Fibroblast of lung (primary cell): ENCODE measurements around the gene GRAP. TPM values are rescaled to one million over a fixed set of nuclear protein-coding genes. Genes with fewer than 3 reads are reported as not detected.

ENCODE experiments used
- DNase-seq, 2 donors: peaks; one replicate each; pipeline versions ENCODE4 v3.0.0 to v3.0.0-alpha.2; 2010; ENCODE audit warnings: low read depth in 2 of 2
- H2AFZ ChIP-seq: 2 replicates; pipeline ENCODE4 v1.5.1; 2012; ENCODE audit warnings: low read length, control low read depth, inconsistent platforms
- H3K27ac ChIP-seq: 2 replicates; pipeline ENCODE4 v1.5.1; 2011; ENCODE audit warnings: low read length, control low read depth; ENCODE audit not compliant: insufficient read depth
- H3K27me3 ChIP-seq: 2 replicates; pipeline ENCODE4 v1.5.1; 2011; ENCODE audit warnings: mild to moderate bottlenecking, low read length; ENCODE audit not compliant: control insufficient read depth, insufficient read depth
- H3K36me3 ChIP-seq: 2 replicates; pipeline ENCODE4 v1.5.1; 2011; ENCODE audit warnings: low read length; ENCODE audit not compliant: control insufficient read depth, insufficient read depth
- H3K4me1 ChIP-seq: 2 replicates; pipeline ENCODE4 v1.5.1; 2011; ENCODE audit warnings: low read length; ENCODE audit not compliant: control insufficient read depth, insufficient read depth; ENCODE audit errors: extremely low read depth
- H3K4me2 ChIP-seq: 2 replicates; pipeline ENCODE4 v1.5.1; 2011; ENCODE audit warnings: low read length, control low read depth; ENCODE audit not compliant: insufficient read depth; ENCODE audit errors: extremely low read depth
- H3K4me3 ChIP-seq, 4 experiments: fragments of 200-600 bp in 1 of 4; sonication (generic) in 1 of 4; replicated peaks in 1 of 4; 2 replicates each; pipeline ENCODE4 v1.5.1; 2011 to 2016; ENCODE audit warnings: low read length in 4 of 4, low read depth in 3 of 4, mild to moderate bottlenecking in 3 of 4, control low read depth in 2 of 4, inconsistent platforms in 1 of 4, mixed read lengths in 1 of 4; ENCODE audit not compliant: insufficient read depth in 1 of 4; ENCODE audit errors: control extremely low read depth in 1 of 4
- H3K79me2 ChIP-seq: 2 replicates; pipeline ENCODE4 v1.5.1; 2012; ENCODE audit warnings: mild to moderate bottlenecking, low read length, inconsistent platforms; ENCODE audit not compliant: control insufficient read depth, insufficient read depth
- H3K9ac ChIP-seq: 2 replicates; pipeline ENCODE4 v1.5.1; 2011; ENCODE audit warnings: mild to moderate bottlenecking, low read length, control low read depth; ENCODE audit not compliant: insufficient read depth
- H3K9me3 ChIP-seq: 2 replicates; pipeline ENCODE4 v1.5.1; 2012; ENCODE audit warnings: low read depth, low read length; ENCODE audit not compliant: control insufficient read depth, insufficient read depth
- H4K20me1 ChIP-seq: 2 replicates; pipeline ENCODE4 v1.5.1; 2011; ENCODE audit warnings: low read length; ENCODE audit not compliant: control insufficient read depth, insufficient read depth; ENCODE audit errors: extremely low read depth
- EZH2 ChIP-seq: IDR thresholded peaks from 2 replicates; pipeline ENCODE4 v1.5.1; 2012; ENCODE audit warnings: low read length, control low read depth, mild to moderate bottlenecking; ENCODE audit errors: missing control alignments
- polyA plus RNA-seq, 2 donors: library from polyadenylated mRNA; depleted of rRNA in 1 of 2; stranded (reverse) in 1 of 2; unstranded in 1 of 2; fragments of >200 nt; gene quantifications; 2 replicates each; pipeline ENCODE4 v1.2.1, GENCODE V29; 2011 to 2012; ENCODE audit warnings: missing spikeins in 1 of 2
- total RNA-seq: library from RNA; depleted of rRNA; stranded (reverse); fragments of >200 nt; gene quantifications from 2 replicates; pipeline ENCODE4 v1.2.1, GENCODE V29; 2014
- TF ChIP-seq, protein P1 (sequence below), 2 donors: IDR thresholded peaks in 1 of 2; conservative IDR thresholded peaks in 1 of 2; 1 replicate in 1 of 2; 2 replicates in 1 of 2; pipeline ENCODE4 v1.5.1; 2011 to 2012; ENCODE audit warnings: low read length in 2 of 2, control low read depth in 1 of 2, inconsistent platforms in 1 of 2, low read depth in 1 of 2, mild to moderate bottlenecking in 1 of 2

The GRAP gene
- total and polyA plus RNA-seq, 2 donors (not counting 1 experiment from before 2014, with no cell fraction given): 0.10 TPM; not detected in 1

DNA sequence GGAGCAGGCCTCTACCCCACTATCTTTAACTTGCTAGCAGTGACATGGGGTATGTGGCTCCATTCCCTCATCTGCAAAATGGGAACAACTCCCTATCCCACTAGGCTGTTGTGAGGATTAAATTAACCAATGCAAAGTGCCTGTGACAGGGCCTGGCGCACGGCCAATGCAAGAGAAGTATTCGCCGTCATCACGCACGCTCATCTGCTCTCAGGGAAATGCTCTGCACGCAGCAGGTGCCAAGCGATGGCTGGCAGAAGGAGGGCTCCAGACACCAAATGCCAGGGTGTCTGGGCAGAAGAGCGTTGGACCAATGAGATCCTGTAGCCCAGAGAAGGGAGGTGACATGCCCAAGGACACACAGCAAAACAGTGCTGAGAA, 59.5 kb downstream of the GRAP start:
- H3K79me2 ChIP-seq: no peaks in the 10 kb centered on the region
- H3K4me1 ChIP-seq: peaks cover 7% of the 10 kb centered on the region
- H3K9me3 ChIP-seq: no peaks in the 10 kb centered on the region
- no peak for DNase-seq
- no peak overlapping the region for H3K27ac ChIP-seq
- H3K4me3 ChIP-seq: no peak overlapping the region
- TF ChIP-seq, protein P1, sequence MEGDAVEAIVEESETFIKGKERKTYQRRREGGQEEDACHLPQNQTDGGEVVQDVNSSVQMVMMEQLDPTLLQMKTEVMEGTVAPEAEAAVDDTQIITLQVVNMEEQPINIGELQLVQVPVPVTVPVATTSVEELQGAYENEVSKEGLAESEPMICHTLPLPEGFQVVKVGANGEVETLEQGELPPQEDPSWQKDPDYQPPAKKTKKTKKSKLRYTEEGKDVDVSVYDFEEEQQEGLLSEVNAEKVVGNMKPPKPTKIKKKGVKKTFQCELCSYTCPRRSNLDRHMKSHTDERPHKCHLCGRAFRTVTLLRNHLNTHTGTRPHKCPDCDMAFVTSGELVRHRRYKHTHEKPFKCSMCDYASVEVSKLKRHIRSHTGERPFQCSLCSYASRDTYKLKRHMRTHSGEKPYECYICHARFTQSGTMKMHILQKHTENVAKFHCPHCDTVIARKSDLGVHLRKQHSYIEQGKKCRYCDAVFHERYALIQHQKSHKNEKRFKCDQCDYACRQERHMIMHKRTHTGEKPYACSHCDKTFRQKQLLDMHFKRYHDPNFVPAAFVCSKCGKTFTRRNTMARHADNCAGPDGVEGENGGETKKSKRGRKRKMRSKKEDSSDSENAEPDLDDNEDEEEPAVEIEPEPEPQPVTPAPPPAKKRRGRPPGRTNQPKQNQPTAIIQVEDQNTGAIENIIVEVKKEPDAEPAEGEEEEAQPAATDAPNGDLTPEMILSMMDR (conservative IDR thresholded peaks at IDR 0.05 in 1 of 2, IDR thresholded peaks at IDR 0.05 in 1 of 2; ENCODE audit: low read depth in 1 of 2, low read length in 2 of 2): no peak
- no peak for TF ChIP-seq EZH2
- no peak overlapping the region for H3K9ac ChIP-seq
- no peaks in the 10 kb centered on the region for H4K20me1 ChIP-seq
- H3K4me2 ChIP-seq: no peak overlapping the region
- no peaks in the 10 kb centered on the region for H3K27me3 ChIP-seq
- peaks cover 2% of the 10 kb centered on the region for H3K36me3 ChIP-seq
- H2AFZ ChIP-seq: no peak overlapping the region

DNA sequence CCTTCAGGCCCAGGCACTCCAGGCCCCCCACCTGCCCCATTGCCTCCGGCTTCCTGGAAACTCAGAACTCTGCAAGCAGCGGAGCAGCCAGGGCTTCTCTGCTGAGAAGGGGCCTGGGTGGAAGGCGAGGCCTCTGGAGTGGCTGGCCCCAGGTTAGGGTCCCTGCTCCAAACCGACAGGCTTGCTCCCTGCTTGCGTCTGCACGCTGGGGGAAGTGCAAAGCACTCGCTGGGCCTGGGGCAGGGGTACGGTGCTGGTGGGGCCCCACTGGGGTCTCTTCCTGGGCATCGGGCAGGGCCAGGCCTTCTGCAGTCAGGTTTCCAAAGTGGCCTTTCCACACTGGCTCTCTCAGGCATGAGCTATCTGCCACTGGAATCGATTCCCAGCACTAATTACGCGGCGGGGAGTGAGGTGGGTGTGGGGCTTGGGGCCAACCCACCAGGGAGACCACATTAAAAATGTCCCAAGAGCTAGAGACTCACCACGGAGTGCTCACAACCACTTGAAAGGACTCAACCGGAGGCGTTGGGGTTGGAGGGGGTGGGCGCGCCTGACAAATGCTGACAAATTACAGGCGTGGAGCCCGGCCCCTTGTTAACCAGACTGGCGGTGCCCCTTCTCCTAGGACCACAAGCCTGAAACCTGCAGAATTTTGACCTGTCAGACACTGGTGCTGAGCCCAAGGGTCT, 60.1 kb downstream of the GRAP start:
- Histone ChIP-seq H3K4me3 (no peak overlapping the region), H4K20me1 (no peaks in the 10 kb centered on the region), H3K9me3 (no peaks in the 10 kb centered on the region), H3K9ac (no peak overlapping the region), H3K27me3 (no peaks in the 10 kb centered on the region), H3K79me2 (no peaks in the 10 kb centered on the region), H3K36me3 (peaks cover 2% of the 10 kb centered on the region), H3K4me1 (peaks cover 12% of the 10 kb centered on the region), H3K4me2 (no peak overlapping the region), H2AFZ (no peak overlapping the region), H3K27ac (no peak overlapping the region)
- no peak for DNase-seq
- TF ChIP-seq, protein P1 (conservative IDR thresholded peaks at IDR 0.05 in 1 of 2, IDR thresholded peaks at IDR 0.05 in 1 of 2; ENCODE audit: low read depth in 1 of 2, low read length in 2 of 2): no peak
- no peak for TF ChIP-seq EZH2

DNA sequence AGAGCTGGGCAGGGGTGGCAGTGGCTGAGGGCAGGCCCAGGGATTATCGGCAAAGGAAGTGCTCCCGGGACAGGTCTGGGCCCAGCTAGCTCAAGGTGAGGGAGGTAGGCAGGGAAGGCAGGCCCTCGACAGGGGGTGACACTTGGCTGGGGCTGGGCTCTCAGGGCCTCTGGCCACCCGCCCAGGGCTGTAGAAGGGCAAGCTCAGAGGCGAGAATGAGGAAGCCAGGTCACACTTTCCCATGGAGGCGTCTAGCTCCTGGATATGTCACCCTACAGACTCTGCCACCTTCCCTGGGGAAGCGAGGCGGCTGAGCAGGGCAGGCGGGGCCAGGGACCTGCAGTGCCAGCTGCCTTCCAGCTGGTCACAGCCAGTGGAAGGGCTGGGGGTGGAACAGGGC, 61.3 kb downstream of the GRAP start:
- Histone ChIP-seq H3K9ac (no peak overlapping the region), H3K27ac (no peak overlapping the region), H3K27me3 (no peaks in the 10 kb centered on the region), H3K9me3 (no peaks in the 10 kb centered on the region), H3K79me2 (no peaks in the 10 kb centered on the region), H4K20me1 (no peaks in the 10 kb centered on the region), H2AFZ (no peak overlapping the region), H3K4me2 (no peak overlapping the region), H3K4me1 (peaks cover 20% of the 10 kb centered on the region), H3K36me3 (peaks cover 2% of the 10 kb centered on the region), H3K4me3 (no peak overlapping the region)
- no peak for DNase-seq
- TF ChIP-seq, protein P1 (conservative IDR thresholded peaks at IDR 0.05 in 1 of 2, IDR thresholded peaks at IDR 0.05 in 1 of 2; ENCODE audit: low read depth in 1 of 2, low read length in 2 of 2): no peak
